Measurements from ENCODE around the gene ENO2. TPM values are rescaled to one million over a fixed set of nuclear protein-coding genes. Genes with fewer than 3 reads are reported as not detected.
A peak's percentile ranks its signal among the peaks of the same experiment; 100 is the strongest.

The ENO2 gene
- total and polyA plus RNA-seq, 2 donors, result 9.7 to 68.4 TPM

- H3K4me1 ChIP-seq (ENCODE audit: insufficient read depth), result no peaks in the 10 kb centered on the region
Observed at GRCh38 chr12:6964605-6965025, 50.2 kb downstream of the ENO2 start.

GRCh38 chr12:6965026-6965661 lies 50.8 kb downstream of the ENO2 start:
- no peaks in the 10 kb centered on the region for H3K4me1 ChIP-seq (ENCODE audit: insufficient read depth)
- no peak for DNase-seq (ENCODE audit: extremely low spot score)
- no peak overlapping the region for H3K4me3 ChIP-seq (ENCODE audit: low read depth, low read length)
- peak overlapping the region; percentile 38 for H3K27ac ChIP-seq (ENCODE audit: low read depth)
- peaks cover 6% of the 10 kb centered on the region for H3K36me3 ChIP-seq (ENCODE audit: insufficient read depth)
- 19% methylated on average over 12 of the region's 12 CpGs for WGBS

More at GRCh38 chr12:6964605-6965025, 50.2 kb downstream of the ENO2 start:
- peaks cover 6% of the 10 kb centered on the region for H3K36me3 ChIP-seq (ENCODE audit: insufficient read depth)
- H3K27ac ChIP-seq (ENCODE audit: low read depth), result peak overlapping the region; percentile 38
- 68% methylated on average over 8 of the region's 8 CpGs for WGBS
- no peak overlapping the region for H3K4me3 ChIP-seq (ENCODE audit: low read depth, low read length)
- DNase-seq (ENCODE audit: extremely low spot score), result no peak

GRCh38 chr12:6965714-6966113 lies 51.3 kb downstream of the ENO2 start:
- Histone ChIP-seq H3K4me3 (ENCODE audit: low read depth, low read length) (no peak overlapping the region), H3K27ac (ENCODE audit: low read depth) (no peak overlapping the region), H3K4me1 (ENCODE audit: insufficient read depth) (no peaks in the 10 kb centered on the region), H3K36me3 (ENCODE audit: insufficient read depth) (peaks cover 6% of the 10 kb centered on the region)
- WGBS, result 71% methylated on average over 4 of the region's 4 CpGs
- no peak for DNase-seq (ENCODE audit: extremely low spot score)

- DNase-seq (ENCODE audit: extremely low spot score), result no peak
- peaks cover 6% of the 10 kb centered on the region for H3K36me3 ChIP-seq (ENCODE audit: insufficient read depth)
- no peak overlapping the region for H3K27ac ChIP-seq (ENCODE audit: low read depth)
- 78% methylated on average over 7 of the region's 7 CpGs for WGBS
- H3K4me3 ChIP-seq (ENCODE audit: low read depth, low read length), result no peak overlapping the region
- H3K4me1 ChIP-seq (ENCODE audit: insufficient read depth), result no peaks in the 10 kb centered on the region
Observed at GRCh38 chr12:6966351-6966750, 52.0 kb downstream of the ENO2 start.

- no peak for DNase-seq (ENCODE audit: extremely low spot score)
- Histone ChIP-seq H3K36me3 (ENCODE audit: insufficient read depth) (peaks cover 6% of the 10 kb centered on the region), H3K4me3 (ENCODE audit: low read depth, low read length) (no peak overlapping the region), H3K4me1 (ENCODE audit: insufficient read depth) (no peaks in the 10 kb centered on the region), H3K27ac (ENCODE audit: low read depth) (no peak overlapping the region)
- whole genome bisulfite sequencing, result 85% methylated on average over 10 of the region's 10 CpGs
Observed at GRCh38 chr12:6967651-6968100, 53.3 kb downstream of the ENO2 start.

GRCh38 chr12:6968426-6968825 lies 54.0 kb downstream of the ENO2 start:
- Histone ChIP-seq H3K4me3 (ENCODE audit: low read depth, low read length) (no peak overlapping the region), H3K36me3 (ENCODE audit: insufficient read depth) (peaks cover 6% of the 10 kb centered on the region), H3K4me1 (ENCODE audit: insufficient read depth) (no peaks in the 10 kb centered on the region), H3K27ac (ENCODE audit: low read depth) (no peak overlapping the region)
- no peak for DNase-seq (ENCODE audit: extremely low spot score)
- WGBS, result 87% methylated on average over 9 of the region's 9 CpGs

GRCh38 chr12:6970096-6970527 lies 55.7 kb downstream of the ENO2 start:
- WGBS, result under 1% methylated on average over 31 of the region's 31 CpGs
- Histone ChIP-seq H3K4me3 (ENCODE audit: low read depth, low read length) (peak overlapping the region; percentile 91), H3K27ac (ENCODE audit: low read depth) (peak overlapping the region; percentile 75), H3K36me3 (ENCODE audit: insufficient read depth) (peaks cover 6% of the 10 kb centered on the region), H3K4me1 (ENCODE audit: insufficient read depth) (no peaks in the 10 kb centered on the region)
- no peak for DNase-seq (ENCODE audit: extremely low spot score)

Small RNA genes lying within 50 kb of the gene (small RNA-seq; reads per million reads assigned to genes)
- gene MIR141 (124 reads per million, percentile 97 among the genes with 10 or more reads in this experiment), gene MIR200C (53.1 reads per million, percentile 96 among the genes with 10 or more reads in this experiment), gene RNU7-1 (not detected), gene SCARNA12 (0.62 reads per million, percentile 57 among the genes with 10 or more reads in this experiment)

Other genes starting within 250 kb of the ENO2 start
- 19.9 TPM for gene ZNF384, start 225.2 kb upstream of the ENO2 start, total RNA-seq
- gene ZNF384, start 225.2 kb upstream of the ENO2 start, polyA plus RNA-seq, result 49.0 TPM
- 1.1 TPM for gene PIANP, start 213.8 kb upstream of the ENO2 start, total RNA-seq
- 11.4 TPM for gene PIANP, start 213.8 kb upstream of the ENO2 start, polyA plus RNA-seq
- gene COPS7A, start 190.5 kb upstream of the ENO2 start, total RNA-seq, result 35.6 TPM
- 88.2 TPM for gene COPS7A, start 190.5 kb upstream of the ENO2 start, polyA plus RNA-seq
- 51.0 TPM for gene MLF2, start 161.4 kb upstream of the ENO2 start, total RNA-seq
- gene MLF2, start 161.4 kb upstream of the ENO2 start, polyA plus RNA-seq, result 240 TPM
- 62.4 TPM for gene PTMS, start 148.2 kb upstream of the ENO2 start, total RNA-seq
- gene PTMS, start 148.2 kb upstream of the ENO2 start, polyA plus RNA-seq, result 619 TPM
- gene LAG3, start 142.1 kb upstream of the ENO2 start, total RNA-seq, result 0.21 TPM
- 1.6 TPM for gene LAG3, start 142.1 kb upstream of the ENO2 start, polyA plus RNA-seq
- 11.5 TPM for gene CD4, start 125.1 kb upstream of the ENO2 start, total RNA-seq
- gene CD4, start 125.1 kb upstream of the ENO2 start, polyA plus RNA-seq, result 21.5 TPM
- 6.4 TPM for gene GPR162, start 92.8 kb upstream of the ENO2 start, total RNA-seq
- gene GPR162, start 92.8 kb upstream of the ENO2 start, polyA plus RNA-seq, result 18.4 TPM
- gene P3H3, start 86.2 kb upstream of the ENO2 start, total RNA-seq, result 40.1 TPM
- 46.3 TPM for gene P3H3, start 86.2 kb upstream of the ENO2 start, polyA plus RNA-seq
- 2.5 TPM for gene GNB3, start 73.7 kb upstream of the ENO2 start, total RNA-seq
- 4.6 TPM for gene GNB3, start 73.7 kb upstream of the ENO2 start, polyA plus RNA-seq
- gene CDCA3, start 63.3 kb upstream of the ENO2 start, total RNA-seq, result 12.3 TPM
- 1.0 TPM for gene CDCA3, start 63.3 kb upstream of the ENO2 start, polyA plus RNA-seq
- gene USP5, start 62.4 kb upstream of the ENO2 start, total RNA-seq, result 29.0 TPM
- 60.1 TPM for gene USP5, start 62.4 kb upstream of the ENO2 start, polyA plus RNA-seq
- gene TPI1, start 47.0 kb upstream of the ENO2 start, total RNA-seq, result 331 TPM
- 708 TPM for gene TPI1, start 47.0 kb upstream of the ENO2 start, polyA plus RNA-seq
- 3.2 TPM for gene SPSB2, start 41.3 kb upstream of the ENO2 start, total RNA-seq
- 12.3 TPM for gene SPSB2, start 41.3 kb upstream of the ENO2 start, polyA plus RNA-seq
- gene LRRC23, start 9.8 kb upstream of the ENO2 start, total RNA-seq, result 9.2 TPM
- 9.4 TPM for gene LRRC23, start 9.8 kb upstream of the ENO2 start, polyA plus RNA-seq
- gene ATN1, start 13.4 kb downstream of the ENO2 start, total RNA-seq, result 18.2 TPM
- 151 TPM for gene ATN1, start 13.4 kb downstream of the ENO2 start, polyA plus RNA-seq
- not detected for gene RNU7-1, start 29.2 kb downstream of the ENO2 start, total RNA-seq
- not detected for gene RNU7-1, start 29.2 kb downstream of the ENO2 start, polyA plus RNA-seq
- gene C12orf57, start 29.4 kb downstream of the ENO2 start, total RNA-seq, result 182 TPM
- 566 TPM for gene C12orf57, start 29.4 kb downstream of the ENO2 start, polyA plus RNA-seq
- 6.1 TPM for gene PTPN6, start 36.8 kb downstream of the ENO2 start, total RNA-seq
- 17.2 TPM for gene PTPN6, start 36.8 kb downstream of the ENO2 start, polyA plus RNA-seq
- 94.9 TPM for gene PHB2, start 56.1 kb downstream of the ENO2 start, total RNA-seq
- 192 TPM for gene PHB2, start 56.1 kb downstream of the ENO2 start, polyA plus RNA-seq
- gene EMG1, start 56.3 kb downstream of the ENO2 start, total RNA-seq, result 25.4 TPM
- 25.9 TPM for gene EMG1, start 56.3 kb downstream of the ENO2 start, polyA plus RNA-seq
- 20.7 TPM for gene LPCAT3, start 103.9 kb downstream of the ENO2 start, total RNA-seq
- 48.1 TPM for gene LPCAT3, start 103.9 kb downstream of the ENO2 start, polyA plus RNA-seq
- gene C1S, start 146.1 kb downstream of the ENO2 start, total RNA-seq, result 196 TPM
- 918 TPM for gene C1S, start 146.1 kb downstream of the ENO2 start, polyA plus RNA-seq
- 174 TPM for gene C1R, start 177.9 kb downstream of the ENO2 start, total RNA-seq
- 1,192 TPM for gene C1R, start 177.9 kb downstream of the ENO2 start, polyA plus RNA-seq
- 20.6 TPM for gene C1RL, start 194.6 kb downstream of the ENO2 start, total RNA-seq
- 92.2 TPM for gene C1RL, start 194.6 kb downstream of the ENO2 start, polyA plus RNA-seq
- gene RBP5, start 214.3 kb downstream of the ENO2 start, total RNA-seq, result 2.6 TPM
- gene RBP5, start 214.3 kb downstream of the ENO2 start, polyA plus RNA-seq, result 5.9 TPM
- 16.7 TPM for gene CLSTN3, start 215.8 kb downstream of the ENO2 start, total RNA-seq
- 20.9 TPM for gene CLSTN3, start 215.8 kb downstream of the ENO2 start, polyA plus RNA-seq

Data from urinary bladder (tissue), 4 donors.